Measurements from ENCODE around the gene ARSI. TPM values are rescaled to one million over a fixed set of nuclear protein-coding genes. Genes with fewer than 3 reads are reported as not detected.

ARSI gene
- total RNA-seq, 1 experiment from 2014 or later: 5.9 TPM

- TF ChIP-seq PRDM15 (CRISPR knock-in tag; IDR thresholded peaks at IDR 0.05) (no peak), PRRX2 (CRISPR knock-in tag; IDR thresholded peaks at IDR 0.05) (no peak), JAZF1 (CRISPR knock-in tag; IDR thresholded peaks at IDR 0.05) (no peak), USF1 (CRISPR knock-in tag; IDR thresholded peaks at IDR 0.05) (peak; percentile 80), RORB (CRISPR knock-in tag; IDR thresholded peaks at IDR 0.05) (no peak), ERG (CRISPR knock-in tag; IDR thresholded peaks at IDR 0.05) (no peak), ZNF219 (CRISPR knock-in tag; IDR thresholded peaks at IDR 0.05; ENCODE audit: borderline replicate concordance) (no peak), FOXK1 (CRISPR knock-in tag; IDR thresholded peaks at IDR 0.05) (0 out of 2 replicates have a peak, but pooled peaks have one; percentile 52), ELF4 (CRISPR knock-in tag; IDR thresholded peaks at IDR 0.05; ENCODE audit: low read depth) (no peak), RELA (CRISPR knock-in tag; IDR thresholded peaks at IDR 0.05; ENCODE audit: borderline replicate concordance) (no peak), TP53 (CRISPR knock-in tag; IDR thresholded peaks at IDR 0.05) (no peak), TEAD4 (CRISPR knock-in tag; IDR thresholded peaks at IDR 0.05) (no peak), ETV6 (CRISPR knock-in tag; IDR thresholded peaks at IDR 0.05) (0 out of 2 replicates have a peak, but pooled peaks have one; percentile 27), FOXP1 (CRISPR knock-in tag; IDR thresholded peaks at IDR 0.05; ENCODE audit: borderline replicate concordance) (0 out of 2 replicates have a peak, but pooled peaks have one; percentile 68), HMGA2 (CRISPR knock-in tag; IDR thresholded peaks at IDR 0.05) (no peak)
- TF ChIP-seq, protein P1, sequence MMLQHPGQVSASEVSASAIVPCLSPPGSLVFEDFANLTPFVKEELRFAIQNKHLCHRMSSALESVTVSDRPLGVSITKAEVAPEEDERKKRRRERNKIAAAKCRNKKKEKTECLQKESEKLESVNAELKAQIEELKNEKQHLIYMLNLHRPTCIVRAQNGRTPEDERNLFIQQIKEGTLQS (CRISPR knock-in tag; conservative IDR thresholded peaks at IDR 0.05): no peak
- TF ChIP-seq, protein P2, sequence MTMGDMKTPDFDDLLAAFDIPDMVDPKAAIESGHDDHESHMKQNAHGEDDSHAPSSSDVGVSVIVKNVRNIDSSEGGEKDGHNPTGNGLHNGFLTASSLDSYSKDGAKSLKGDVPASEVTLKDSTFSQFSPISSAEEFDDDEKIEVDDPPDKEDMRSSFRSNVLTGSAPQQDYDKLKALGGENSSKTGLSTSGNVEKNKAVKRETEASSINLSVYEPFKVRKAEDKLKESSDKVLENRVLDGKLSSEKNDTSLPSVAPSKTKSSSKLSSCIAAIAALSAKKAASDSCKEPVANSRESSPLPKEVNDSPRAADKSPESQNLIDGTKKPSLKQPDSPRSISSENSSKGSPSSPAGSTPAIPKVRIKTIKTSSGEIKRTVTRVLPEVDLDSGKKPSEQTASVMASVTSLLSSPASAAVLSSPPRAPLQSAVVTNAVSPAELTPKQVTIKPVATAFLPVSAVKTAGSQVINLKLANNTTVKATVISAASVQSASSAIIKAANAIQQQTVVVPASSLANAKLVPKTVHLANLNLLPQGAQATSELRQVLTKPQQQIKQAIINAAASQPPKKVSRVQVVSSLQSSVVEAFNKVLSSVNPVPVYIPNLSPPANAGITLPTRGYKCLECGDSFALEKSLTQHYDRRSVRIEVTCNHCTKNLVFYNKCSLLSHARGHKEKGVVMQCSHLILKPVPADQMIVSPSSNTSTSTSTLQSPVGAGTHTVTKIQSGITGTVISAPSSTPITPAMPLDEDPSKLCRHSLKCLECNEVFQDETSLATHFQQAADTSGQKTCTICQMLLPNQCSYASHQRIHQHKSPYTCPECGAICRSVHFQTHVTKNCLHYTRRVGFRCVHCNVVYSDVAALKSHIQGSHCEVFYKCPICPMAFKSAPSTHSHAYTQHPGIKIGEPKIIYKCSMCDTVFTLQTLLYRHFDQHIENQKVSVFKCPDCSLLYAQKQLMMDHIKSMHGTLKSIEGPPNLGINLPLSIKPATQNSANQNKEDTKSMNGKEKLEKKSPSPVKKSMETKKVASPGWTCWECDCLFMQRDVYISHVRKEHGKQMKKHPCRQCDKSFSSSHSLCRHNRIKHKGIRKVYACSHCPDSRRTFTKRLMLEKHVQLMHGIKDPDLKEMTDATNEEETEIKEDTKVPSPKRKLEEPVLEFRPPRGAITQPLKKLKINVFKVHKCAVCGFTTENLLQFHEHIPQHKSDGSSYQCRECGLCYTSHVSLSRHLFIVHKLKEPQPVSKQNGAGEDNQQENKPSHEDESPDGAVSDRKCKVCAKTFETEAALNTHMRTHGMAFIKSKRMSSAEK (CRISPR knock-in tag; IDR thresholded peaks at IDR 0.05; ENCODE audit: borderline replicate concordance): no peak
- TF ChIP-seq, protein P3, sequence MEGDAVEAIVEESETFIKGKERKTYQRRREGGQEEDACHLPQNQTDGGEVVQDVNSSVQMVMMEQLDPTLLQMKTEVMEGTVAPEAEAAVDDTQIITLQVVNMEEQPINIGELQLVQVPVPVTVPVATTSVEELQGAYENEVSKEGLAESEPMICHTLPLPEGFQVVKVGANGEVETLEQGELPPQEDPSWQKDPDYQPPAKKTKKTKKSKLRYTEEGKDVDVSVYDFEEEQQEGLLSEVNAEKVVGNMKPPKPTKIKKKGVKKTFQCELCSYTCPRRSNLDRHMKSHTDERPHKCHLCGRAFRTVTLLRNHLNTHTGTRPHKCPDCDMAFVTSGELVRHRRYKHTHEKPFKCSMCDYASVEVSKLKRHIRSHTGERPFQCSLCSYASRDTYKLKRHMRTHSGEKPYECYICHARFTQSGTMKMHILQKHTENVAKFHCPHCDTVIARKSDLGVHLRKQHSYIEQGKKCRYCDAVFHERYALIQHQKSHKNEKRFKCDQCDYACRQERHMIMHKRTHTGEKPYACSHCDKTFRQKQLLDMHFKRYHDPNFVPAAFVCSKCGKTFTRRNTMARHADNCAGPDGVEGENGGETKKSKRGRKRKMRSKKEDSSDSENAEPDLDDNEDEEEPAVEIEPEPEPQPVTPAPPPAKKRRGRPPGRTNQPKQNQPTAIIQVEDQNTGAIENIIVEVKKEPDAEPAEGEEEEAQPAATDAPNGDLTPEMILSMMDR (IDR thresholded peaks at IDR 0.05): peak; percentile 65
- TF ChIP-seq, protein P4, sequence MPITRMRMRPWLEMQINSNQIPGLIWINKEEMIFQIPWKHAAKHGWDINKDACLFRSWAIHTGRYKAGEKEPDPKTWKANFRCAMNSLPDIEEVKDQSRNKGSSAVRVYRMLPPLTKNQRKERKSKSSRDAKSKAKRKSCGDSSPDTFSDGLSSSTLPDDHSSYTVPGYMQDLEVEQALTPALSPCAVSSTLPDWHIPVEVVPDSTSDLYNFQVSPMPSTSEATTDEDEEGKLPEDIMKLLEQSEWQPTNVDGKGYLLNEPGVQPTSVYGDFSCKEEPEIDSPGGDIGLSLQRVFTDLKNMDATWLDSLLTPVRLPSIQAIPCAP (CRISPR knock-in tag; IDR thresholded peaks at IDR 0.05): no peak
- TF ChIP-seq, protein P5, sequence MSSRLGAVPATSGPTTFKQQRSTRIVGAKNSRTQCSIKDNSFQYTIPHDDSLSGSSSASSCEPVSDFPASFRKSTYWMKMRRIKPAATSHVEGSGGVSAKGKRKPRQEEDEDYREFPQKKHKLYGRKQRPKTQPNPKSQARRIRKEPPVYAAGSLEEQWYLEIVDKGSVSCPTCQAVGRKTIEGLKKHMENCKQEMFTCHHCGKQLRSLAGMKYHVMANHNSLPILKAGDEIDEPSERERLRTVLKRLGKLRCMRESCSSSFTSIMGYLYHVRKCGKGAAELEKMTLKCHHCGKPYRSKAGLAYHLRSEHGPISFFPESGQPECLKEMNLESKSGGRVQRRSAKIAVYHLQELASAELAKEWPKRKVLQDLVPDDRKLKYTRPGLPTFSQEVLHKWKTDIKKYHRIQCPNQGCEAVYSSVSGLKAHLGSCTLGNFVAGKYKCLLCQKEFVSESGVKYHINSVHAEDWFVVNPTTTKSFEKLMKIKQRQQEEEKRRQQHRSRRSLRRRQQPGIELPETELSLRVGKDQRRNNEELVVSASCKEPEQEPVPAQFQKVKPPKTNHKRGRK (CRISPR knock-in tag; IDR thresholded peaks at IDR 0.05; ENCODE audit: borderline replicate concordance): no peak
- TF ChIP-seq, protein P6, sequence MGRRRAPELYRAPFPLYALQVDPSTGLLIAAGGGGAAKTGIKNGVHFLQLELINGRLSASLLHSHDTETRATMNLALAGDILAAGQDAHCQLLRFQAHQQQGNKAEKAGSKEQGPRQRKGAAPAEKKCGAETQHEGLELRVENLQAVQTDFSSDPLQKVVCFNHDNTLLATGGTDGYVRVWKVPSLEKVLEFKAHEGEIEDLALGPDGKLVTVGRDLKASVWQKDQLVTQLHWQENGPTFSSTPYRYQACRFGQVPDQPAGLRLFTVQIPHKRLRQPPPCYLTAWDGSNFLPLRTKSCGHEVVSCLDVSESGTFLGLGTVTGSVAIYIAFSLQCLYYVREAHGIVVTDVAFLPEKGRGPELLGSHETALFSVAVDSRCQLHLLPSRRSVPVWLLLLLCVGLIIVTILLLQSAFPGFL (CRISPR knock-in tag; IDR thresholded peaks at IDR 0.05; ENCODE audit: borderline replicate concordance): no peak
Observed at GRCh38 chr5:150350524-150351344, 48.0 kb upstream of the ARSI start (continued).
